Hepatocyte (in vitro differentiated cells): ENCODE measurements around the gene UGT1A6.

Experiments used
- CTCF ChIP-seq: fragments of 200-600 bp; sonication (generic); IDR thresholded peaks from 2 replicates; pipeline ENCODE4 v1.5.1; 2016; ENCODE audit warnings: antibody characterized with exemption, mild to moderate bottlenecking; ENCODE audit not compliant: poor library complexity
- EZH2 ChIP-seq: fragments of 200-600 bp; sonication (generic); IDR thresholded peaks from 2 replicates; pipeline ENCODE4 v1.6.1; 2016; ENCODE audit warnings: antibody characterized with exemption, mild to moderate bottlenecking, borderline replicate concordance

GRCh38 chr2:233691443-233692433 is 952 bp upstream of the UGT1A6 start:
- TF ChIP-seq EZH2 (no peak), CTCF (no peak)
